GM19463 (cell line): ENCODE results near the gene TNFSF12.

Source experiments
- ATAC-seq: cut with Tn5 transposase; IDR thresholded peaks from one replicate; pipeline ENCODE4 v1.9.1; 2021; ENCODE audit warnings: mild to moderate bottlenecking, moderate library complexity; ENCODE audit not compliant: unreplicated experiment

Gene TNFSF12

GRCh38 chr17:7563115-7563869 is 14.4 kb downstream of the TNFSF12 start:
- ATAC-seq: no peak

GRCh38 chr17:7569571-7569970 is 20.7 kb downstream of the TNFSF12 start:
- ATAC-seq: no peak

DNA sequence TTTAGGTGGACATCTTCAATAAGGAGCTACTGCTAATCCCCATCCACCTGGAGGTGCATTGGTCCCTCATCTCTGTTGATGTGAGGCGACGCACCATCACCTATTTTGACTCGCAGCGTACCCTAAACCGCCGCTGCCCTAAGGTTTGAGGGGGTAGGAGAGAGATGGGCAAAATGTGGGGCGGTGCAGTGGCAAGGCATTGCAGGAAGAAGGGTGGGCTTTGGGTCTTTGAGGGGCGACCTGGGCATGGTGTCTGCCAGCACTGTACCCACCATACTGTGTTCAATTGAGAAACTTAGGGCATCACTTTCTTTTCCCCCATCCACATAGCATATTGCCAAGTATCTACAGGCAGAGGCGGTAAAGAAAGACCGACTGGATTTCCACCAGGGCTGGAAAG is 21.5 kb downstream of the TNFSF12 start:
- no peak for ATAC-seq

DNA sequence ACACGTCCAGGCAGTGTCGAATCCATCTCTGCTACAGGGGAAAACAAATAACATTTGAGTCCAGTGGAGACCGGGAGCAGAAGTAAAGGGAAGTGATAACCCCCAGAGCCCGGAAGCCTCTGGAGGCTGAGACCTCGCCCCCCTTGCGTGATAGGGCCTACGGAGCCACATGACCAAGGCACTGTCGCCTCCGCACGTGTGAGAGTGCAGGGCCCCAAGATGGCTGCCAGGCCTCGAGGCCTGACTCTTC is 23.4 kb downstream of the TNFSF12 start:
- peak; percentile 90 for ATAC-seq

GRCh38 chr17:7572588-7573323 is 23.9 kb downstream of the TNFSF12 start:
- ATAC-seq: no peak

DNA sequence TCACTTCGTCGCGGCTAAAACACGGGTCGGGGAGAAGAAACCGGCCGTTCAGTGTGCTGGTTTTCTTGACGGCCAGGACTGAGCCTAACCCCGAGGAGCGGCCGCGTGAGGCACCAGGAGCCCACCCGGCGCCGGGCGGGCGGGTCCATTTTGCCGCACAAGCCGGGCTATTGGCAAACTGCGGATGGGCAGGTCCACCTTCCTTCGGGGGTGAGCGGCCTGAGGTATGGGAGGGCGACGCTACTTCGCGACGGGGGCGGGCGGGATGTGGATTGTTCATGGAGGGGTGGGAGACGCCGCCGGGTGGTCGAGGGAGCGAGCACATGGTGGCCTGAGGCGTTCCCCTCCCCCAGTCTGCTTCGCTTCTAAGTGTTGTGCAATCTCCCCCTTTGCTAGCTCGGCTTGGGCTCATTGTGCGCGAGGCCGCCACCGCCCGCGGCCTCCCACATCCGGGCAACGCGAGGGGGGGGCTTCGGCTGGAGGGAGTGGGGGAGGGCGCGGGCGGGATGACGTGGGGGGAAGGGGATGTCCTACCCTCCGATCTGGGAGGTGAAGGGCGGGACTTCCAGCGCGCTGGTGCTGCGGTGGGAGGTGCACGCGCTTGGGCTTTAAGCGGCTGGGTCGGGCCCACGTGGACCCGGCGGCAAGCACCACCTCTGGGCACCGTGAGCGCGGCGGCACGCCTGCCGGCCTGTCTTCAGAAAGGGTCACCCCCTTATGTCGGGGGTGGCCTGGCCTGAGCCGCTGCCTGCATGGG is 24.6 kb downstream of the TNFSF12 start:
- ATAC-seq: no peak

- ATAC-seq: no peak
Observed at GRCh38 chr17:7574176-7574953, 25.5 kb downstream of the TNFSF12 start.

DNA sequence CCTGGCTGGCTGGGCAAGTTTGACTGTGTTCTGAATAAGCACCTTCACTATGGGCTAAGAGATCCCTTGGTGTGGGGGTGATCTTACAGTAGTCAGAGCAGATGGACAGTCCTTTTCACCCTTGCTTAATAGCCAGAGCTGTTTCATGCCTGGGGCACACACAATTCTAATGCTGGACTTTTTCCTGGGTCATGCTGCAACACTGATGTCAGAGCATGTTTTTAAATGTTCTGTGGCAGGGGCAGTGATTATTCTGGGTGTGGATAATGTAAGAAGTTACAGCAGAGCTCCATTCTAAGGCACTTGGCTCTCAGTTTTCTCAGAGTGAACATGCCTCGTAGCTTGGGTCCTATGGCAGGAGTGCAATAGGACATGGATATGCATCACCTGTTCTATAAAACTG is 26.6 kb downstream of the TNFSF12 start:
- ATAC-seq: no peak

- no peak for ATAC-seq
Observed at GRCh38 chr17:7575959-7576358, 27.1 kb downstream of the TNFSF12 start.

- ATAC-seq: no peak
Observed at GRCh38 chr17:7576432-7576937, 27.6 kb downstream of the TNFSF12 start.

GRCh38 chr17:7577327-7578199 is 28.7 kb downstream of the TNFSF12 start:
- no peak for ATAC-seq

- ATAC-seq: peak; percentile 59
Observed at GRCh38 chr17:7579001-7579833, 30.4 kb downstream of the TNFSF12 start, which contains the start of gene CD68. Gene CD68, plus strand, starts transcription at chr17:7579638. Its CDS starts 40 bp downstream, at chr17:7579678.

- no peak for ATAC-seq
Observed at GRCh38 chr17:7579834-7580603, 31.2 kb downstream of the TNFSF12 start.

DNA sequence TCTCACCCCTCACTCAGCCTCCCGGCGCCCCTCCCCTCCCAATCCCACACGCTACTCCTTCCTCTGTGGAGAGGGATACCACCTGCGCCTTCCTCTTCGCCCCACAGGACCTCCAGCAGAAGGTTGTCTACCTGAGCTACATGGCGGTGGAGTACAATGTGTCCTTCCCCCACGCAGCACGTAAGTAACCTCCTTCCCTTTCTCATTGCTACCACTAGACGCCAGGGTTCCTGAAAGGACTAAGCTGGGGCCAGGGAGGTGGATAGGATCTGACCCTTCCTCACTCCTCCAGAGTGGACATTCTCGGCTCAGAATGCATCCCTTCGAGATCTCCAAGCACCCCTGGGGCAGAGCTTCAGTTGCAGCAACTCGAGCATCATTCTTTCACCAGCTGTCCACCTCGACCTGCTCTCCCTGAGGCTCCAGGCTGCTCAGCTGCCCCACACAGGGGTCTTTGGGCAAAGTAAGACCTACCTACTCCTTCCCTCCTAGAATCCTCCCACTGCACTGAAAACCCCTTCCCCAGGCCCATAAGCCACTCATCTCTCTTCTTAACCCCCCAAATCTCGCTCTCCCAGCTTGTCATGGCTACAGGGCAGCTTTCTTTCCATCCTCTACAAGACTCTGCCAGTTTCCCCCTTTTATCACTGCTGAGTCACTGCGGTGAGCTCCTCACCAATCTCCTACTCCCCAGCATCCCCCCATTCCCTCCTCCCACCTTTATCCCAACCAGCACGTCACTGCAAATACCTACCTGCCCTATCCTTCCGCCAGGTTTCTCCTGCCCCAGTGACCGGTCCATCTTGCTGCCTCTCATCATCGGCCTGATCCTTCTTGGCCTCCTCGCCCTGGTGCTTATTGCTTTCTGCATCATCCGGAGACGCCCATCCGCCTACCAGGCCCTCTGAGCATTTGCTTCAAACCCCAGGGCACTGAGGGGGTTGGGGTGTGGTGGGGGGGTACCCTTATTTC is 32.0 kb downstream of the TNFSF12 start:
- ATAC-seq: no peak

DNA sequence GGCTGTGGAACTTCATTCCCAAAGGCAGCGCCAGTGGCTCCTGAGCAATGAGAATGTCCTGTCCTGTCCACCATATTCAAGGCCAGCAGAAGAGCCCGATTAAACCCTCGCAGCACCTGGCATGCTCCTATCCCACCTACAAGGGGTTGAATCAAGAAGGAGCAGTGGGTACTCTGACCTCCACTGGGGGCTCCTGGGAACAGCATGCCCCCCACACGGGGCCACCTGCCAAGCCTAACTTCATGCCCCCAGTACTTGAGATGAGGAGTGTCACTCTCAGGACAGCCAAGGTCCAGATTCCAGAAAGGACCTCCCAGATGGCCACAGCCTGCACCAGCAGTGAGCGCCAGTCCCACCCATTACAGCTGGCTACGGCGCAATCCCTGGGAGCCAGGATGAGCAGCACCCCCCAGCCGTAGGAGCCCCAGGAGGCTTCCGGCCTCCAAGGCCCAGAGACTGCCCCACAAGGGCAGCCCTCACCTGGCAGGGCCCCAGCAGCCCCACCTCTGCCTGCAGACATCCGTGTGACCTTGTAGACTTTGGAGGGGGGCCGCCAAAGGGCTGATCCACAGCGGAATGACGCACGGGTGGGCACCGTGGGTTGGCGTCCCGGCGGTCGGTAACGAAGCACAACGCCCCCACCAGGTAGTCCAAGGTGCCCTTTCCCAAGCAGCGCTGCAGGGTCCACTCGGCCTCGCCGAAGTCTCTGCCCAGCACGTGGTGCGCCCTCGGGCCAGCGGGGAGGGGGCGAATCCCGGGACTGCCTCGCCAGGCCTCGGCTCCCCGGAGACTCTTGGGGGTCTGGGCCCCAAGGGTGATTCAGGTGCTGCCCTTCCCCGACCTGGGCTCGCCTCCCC is 33.8 kb downstream of the TNFSF12 start:
- ATAC-seq: no peak
